Natural killer cell treated with Interleukin-12 subunit alpha and Interleukin-12 subunit beta and Interleukin-15 and Interleukin-18, amount 100 ng/mL, for 72 hours (primary cell): ENCODE data around the gene SND1. TPM values are rescaled to one million over a fixed set of nuclear protein-coding genes. Genes with fewer than 3 reads are reported as not detected.

Experiments used
- ATAC-seq, 2 donors: fragments of 150-1000 bp; cut with Tn5 transposase in 1 of 2; sonication (Bioruptor Pico), chemical (Tn5 transposase) in 1 of 2; 2 replicates each; pipeline ENCODE4 v1.10.0; 2021
- DNase-seq: peaks from one replicate; pipeline ENCODE4 v3.0.0; 2022; ENCODE audit warnings: low spot score
- H3K27ac Mint-ChIP-seq, 2 donors: 1 replicate in 1 of 2; 2 replicates in 1 of 2; pipeline ENCODE4 v1.8.0; 2022; ENCODE audit warnings: mixed read lengths in 2 of 2, mild to moderate bottlenecking in 1 of 2, moderate library complexity in 1 of 2
- H3K27me3 Mint-ChIP-seq, 2 donors: 1 replicate in 1 of 2; 2 replicates in 1 of 2; pipeline ENCODE4 v1.8.0; 2022; ENCODE audit warnings: mixed read lengths in 2 of 2
- H3K36me3 Mint-ChIP-seq: one replicate; pipeline ENCODE4 v1.8.0; 2022; ENCODE audit warnings: mixed read lengths
- H3K4me1 Mint-ChIP-seq, 2 donors: 1 replicate in 1 of 2; 2 replicates in 1 of 2; pipeline ENCODE4 v1.8.0; 2022; ENCODE audit warnings: low read depth in 2 of 2, mixed read lengths in 2 of 2, mild to moderate bottlenecking in 1 of 2
- H3K4me3 Mint-ChIP-seq: one replicate; pipeline ENCODE4 v1.8.0; 2022; ENCODE audit warnings: mixed read lengths
- H3K9me3 Mint-ChIP-seq: 2 replicates; pipeline ENCODE4 v1.8.0; 2022; ENCODE audit warnings: mixed read lengths
- total RNA-seq, 2 donors: library from RNA; stranded (reverse); gene quantifications; one replicate each; pipeline ENCODE4 v1.2.3, GENCODE V29; 2022

The SND1 gene
- total RNA-seq, 2 donors from 2014 or later, result 311 to 347 TPM

- DNase-seq, result no peak
- Mint-ChIP-seq H3K27ac (no peak overlapping the region), H3K4me3 (no peak overlapping the region), H3K4me1 (peaks cover 5 to 28% of the 10 kb centered on the region in 2 donors), H3K36me3 (no peaks in the 10 kb centered on the region), H3K27me3 (no peaks in the 10 kb centered on the region), H3K9me3 (no peaks in the 10 kb centered on the region)
- no peak for ATAC-seq
Measured at GRCh38 chr7:127937066-127937680, 285.2 kb downstream of the SND1 start.

GRCh38 chr7:127938588-127938987 is 286.6 kb downstream of the SND1 start:
- H3K4me3 Mint-ChIP-seq, result no peak overlapping the region
- ATAC-seq, result no peak
- H3K27ac Mint-ChIP-seq, result no peak overlapping the region
- H3K4me1 Mint-ChIP-seq, result peaks cover 5 to 28% of the 10 kb centered on the region in 2 donors
- DNase-seq, result no peak
- H3K9me3 Mint-ChIP-seq, result no peaks in the 10 kb centered on the region
- H3K27me3 Mint-ChIP-seq, result no peaks in the 10 kb centered on the region
- H3K36me3 Mint-ChIP-seq, result no peaks in the 10 kb centered on the region

- ATAC-seq, result no peak
- no peaks in the 10 kb centered on the region for H3K27me3 Mint-ChIP-seq
- no peak for DNase-seq
- no peak overlapping the region for H3K4me3 Mint-ChIP-seq
- H3K4me1 Mint-ChIP-seq, result peaks cover 0 to 19% of the 10 kb centered on the region in 2 donors
- no peaks in the 10 kb centered on the region for H3K9me3 Mint-ChIP-seq
- no peak overlapping the region for H3K27ac Mint-ChIP-seq
- no peaks in the 10 kb centered on the region for H3K36me3 Mint-ChIP-seq
Measured at GRCh38 chr7:127940381-127941160, 288.6 kb downstream of the SND1 start.

GRCh38 chr7:127941476-127942210 is 289.6 kb downstream of the SND1 start:
- Mint-ChIP-seq H3K4me3 (no peak overlapping the region), H3K4me1 (peaks cover 0 to 16% of the 10 kb centered on the region in 2 donors), H3K36me3 (no peaks in the 10 kb centered on the region), H3K27me3 (no peaks in the 10 kb centered on the region), H3K27ac (no peak overlapping the region), H3K9me3 (no peaks in the 10 kb centered on the region)
- DNase-seq, result no peak
- ATAC-seq, result no peak

GRCh38 chr7:127943541-127944521 is 291.8 kb downstream of the SND1 start:
- Mint-ChIP-seq H3K4me3 (no peak overlapping the region), H3K36me3 (no peaks in the 10 kb centered on the region), H3K9me3 (no peaks in the 10 kb centered on the region), H3K4me1 (peaks cover under 1 to 10% of the 10 kb centered on the region in 2 donors), H3K27ac (no peak overlapping the region), H3K27me3 (no peaks in the 10 kb centered on the region)
- no peak for ATAC-seq
- no peak for DNase-seq

GRCh38 chr7:127946111-127946510 is 294.1 kb downstream of the SND1 start:
- peaks cover 4 to 5% of the 10 kb centered on the region in 2 donors for H3K4me1 Mint-ChIP-seq
- H3K27ac Mint-ChIP-seq, result no peak overlapping the region
- no peak for DNase-seq
- ATAC-seq, result no peak
- no peak overlapping the region for H3K4me3 Mint-ChIP-seq
- no peaks in the 10 kb centered on the region for H3K9me3 Mint-ChIP-seq
- H3K36me3 Mint-ChIP-seq, result no peaks in the 10 kb centered on the region
- H3K27me3 Mint-ChIP-seq, result no peaks in the 10 kb centered on the region

GRCh38 chr7:127946847-127947246 is 294.9 kb downstream of the SND1 start:
- Mint-ChIP-seq H3K27me3 (no peaks in the 10 kb centered on the region), H3K27ac (no peak overlapping the region), H3K9me3 (no peaks in the 10 kb centered on the region), H3K4me3 (no peak overlapping the region), H3K36me3 (no peaks in the 10 kb centered on the region), H3K4me1 (peaks cover 5 to 8% of the 10 kb centered on the region in 2 donors)
- ATAC-seq, result no peak
- no peak for DNase-seq

GRCh38 chr7:127948312-127948711 is 296.3 kb downstream of the SND1 start:
- ATAC-seq (no peak), DNase-seq (no peak)
- H3K27ac Mint-ChIP-seq, result no peak overlapping the region
- H3K36me3 Mint-ChIP-seq, result no peaks in the 10 kb centered on the region
- no peak overlapping the region for H3K4me3 Mint-ChIP-seq
- H3K4me1 Mint-ChIP-seq, result peaks cover 6 to 8% of the 10 kb centered on the region in 2 donors
- no peaks in the 10 kb centered on the region for H3K27me3 Mint-ChIP-seq
- H3K9me3 Mint-ChIP-seq, result no peaks in the 10 kb centered on the region

- Mint-ChIP-seq H3K27ac (no peak overlapping the region), H3K9me3 (no peaks in the 10 kb centered on the region), H3K4me1 (peaks cover 8 to 11% of the 10 kb centered on the region in 2 donors), H3K4me3 (no peak overlapping the region), H3K36me3 (no peaks in the 10 kb centered on the region), H3K27me3 (no peaks in the 10 kb centered on the region)
- DNase-seq (no peak), ATAC-seq (no peak)
Measured at GRCh38 chr7:127948930-127949329, 296.9 kb downstream of the SND1 start.

GRCh38 chr7:127949769-127950222 is 297.8 kb downstream of the SND1 start:
- H3K27ac Mint-ChIP-seq, result no peak overlapping the region

GRCh38 chr7:127950233-127950935 is 298.4 kb downstream of the SND1 start:
- ATAC-seq (peak in 1 of 2 donors; percentile 73), DNase-seq (no peak)
- H3K27me3 Mint-ChIP-seq, result no peaks in the 10 kb centered on the region
- no peaks in the 10 kb centered on the region for H3K36me3 Mint-ChIP-seq
- no peak overlapping the region for H3K4me3 Mint-ChIP-seq
- H3K4me1 Mint-ChIP-seq, result peaks cover 8 to 11% of the 10 kb centered on the region in 2 donors
- no peaks in the 10 kb centered on the region for H3K9me3 Mint-ChIP-seq
- no peak overlapping the region for H3K27ac Mint-ChIP-seq

More at GRCh38 chr7:127949769-127950222, 297.8 kb downstream of the SND1 start:
- Mint-ChIP-seq H3K4me3 (no peak overlapping the region), H3K27me3 (no peaks in the 10 kb centered on the region), H3K36me3 (no peaks in the 10 kb centered on the region), H3K4me1 (peaks cover 8 to 11% of the 10 kb centered on the region in 2 donors), H3K9me3 (no peaks in the 10 kb centered on the region)
- ATAC-seq (no peak), DNase-seq (no peak)

- Mint-ChIP-seq H3K36me3 (no peaks in the 10 kb centered on the region), H3K27ac (no peak overlapping the region), H3K4me1 (peaks cover 5 to 11% of the 10 kb centered on the region in 2 donors), H3K27me3 (no peaks in the 10 kb centered on the region), H3K9me3 (no peaks in the 10 kb centered on the region), H3K4me3 (no peak overlapping the region)
- no peak for DNase-seq
- ATAC-seq, result no peak
Measured at GRCh38 chr7:127953423-127954356, 301.7 kb downstream of the SND1 start.
